Measurements from ENCODE around the gene INO80D. TPM values are rescaled to one million over a fixed set of nuclear protein-coding genes. Genes with fewer than 3 reads are reported as not detected.
"Not testable (repeated sequence)": the region's sequence is repeated elsewhere in the genome, so short reads cannot be mapped to it uniquely, and the experiment has no call there.

Gene INO80D
- total and polyA plus RNA-seq, 7 donors: 1.7 to 17.7 (median 15.4) TPM

- WGBS, 3 donors: 89 to 94% (median 90%) methylated on average over 6 of the region's 6 CpGs
- intact Hi-C loops (cut with DNase I): no loop called here
- Histone ChIP-seq H3K4me3 (no peak overlapping the region), H3K4me1 (no peaks in the 10 kb centered on the region), H3K36me3 (ENCODE audit: insufficient read depth in 1 of 2, low read depth in 1 of 2) (no peaks in the 10 kb centered on the region), H3K9me3 (no peaks in the 10 kb centered on the region), H3K27ac (no peak overlapping the region), H3K27me3 (ENCODE audit: insufficient read depth in 3 of 3, low read length in 2 of 3) (no peaks in the 10 kb centered on the region)
- no peak for TF ChIP-seq CTCF (IDR thresholded peaks at IDR 0.05)
- DNase-seq (no peak), ATAC-seq (no peak)
Observed at GRCh38 chr2:205984381-205984780, 101.6 kb downstream of the INO80D start.

DNA sequence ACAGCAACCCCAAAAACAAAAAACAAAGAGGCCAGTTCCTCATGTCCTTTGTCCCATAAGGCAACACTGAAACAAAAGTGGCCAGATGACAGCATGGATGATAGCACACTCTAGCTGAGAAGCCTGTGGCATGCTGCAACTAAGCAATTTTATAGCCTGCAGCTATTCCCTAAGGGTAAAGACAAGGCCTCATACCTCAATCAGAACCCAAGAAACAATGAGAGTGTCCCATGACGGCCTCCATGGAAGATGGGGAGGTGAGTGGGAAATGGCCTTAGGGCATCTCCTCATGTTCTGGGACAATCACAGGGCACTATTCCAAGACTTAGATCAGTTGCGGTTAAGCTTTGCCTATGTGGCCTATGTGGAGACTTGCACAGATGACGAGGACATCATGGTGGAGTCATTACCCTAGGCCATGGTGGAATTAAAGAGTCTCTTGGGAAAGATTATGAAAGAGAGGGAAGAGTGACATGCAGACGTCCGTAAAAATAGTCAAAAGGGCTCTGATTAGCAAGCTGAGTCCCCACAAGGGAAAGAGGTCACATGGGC, 103.1 kb downstream of the INO80D start:
- Histone ChIP-seq H3K9me3 (no peaks in the 10 kb centered on the region), H3K36me3 (ENCODE audit: insufficient read depth in 1 of 2, low read depth in 1 of 2) (no peaks in the 10 kb centered on the region), H3K4me1 (no peaks in the 10 kb centered on the region), H3K27me3 (ENCODE audit: insufficient read depth in 3 of 3, low read length in 2 of 3) (no peaks in the 10 kb centered on the region), H3K4me3 (no peak overlapping the region), H3K27ac (no peak overlapping the region)
- TF ChIP-seq CTCF (IDR thresholded peaks at IDR 0.05): no peak
- WGBS, 3 donors: 82 to 84% (median 83%) methylated on average over 5 of the region's 5 CpGs
- intact Hi-C loops (cut with DNase I): no loop called here
- ATAC-seq (no peak), DNase-seq (no peak)

- 91 to 95% (median 91%) methylated on average over 2 of the region's 2 CpGs for WGBS, 3 donors
- H3K27me3 ChIP-seq (ENCODE audit: insufficient read depth in 3 of 3, low read length in 2 of 3); ATAC-seq; H3K4me3 ChIP-seq; DNase-seq; H3K4me1 ChIP-seq; H3K9me3 ChIP-seq; intact Hi-C loops (cut with DNase I); H3K36me3 ChIP-seq (ENCODE audit: insufficient read depth in 1 of 2, low read depth in 1 of 2); H3K27ac ChIP-seq: not testable (repeated sequence)
Observed at GRCh38 chr2:205978728-205979127, 107.2 kb downstream of the INO80D start.

- H3K4me3 ChIP-seq; H3K27me3 ChIP-seq (ENCODE audit: insufficient read depth in 3 of 3, low read length in 2 of 3); DNase-seq; intact Hi-C loops (cut with DNase I); H3K27ac ChIP-seq; H3K9me3 ChIP-seq; ATAC-seq; H3K36me3 ChIP-seq (ENCODE audit: insufficient read depth in 1 of 2, low read depth in 1 of 2); H3K4me1 ChIP-seq: not testable (repeated sequence)
- WGBS, 3 donors: 86 to 92% (median 88%) methylated on average over 7 of the region's 7 CpGs
Observed at GRCh38 chr2:205977699-205978098, 108.3 kb downstream of the INO80D start.

DNA sequence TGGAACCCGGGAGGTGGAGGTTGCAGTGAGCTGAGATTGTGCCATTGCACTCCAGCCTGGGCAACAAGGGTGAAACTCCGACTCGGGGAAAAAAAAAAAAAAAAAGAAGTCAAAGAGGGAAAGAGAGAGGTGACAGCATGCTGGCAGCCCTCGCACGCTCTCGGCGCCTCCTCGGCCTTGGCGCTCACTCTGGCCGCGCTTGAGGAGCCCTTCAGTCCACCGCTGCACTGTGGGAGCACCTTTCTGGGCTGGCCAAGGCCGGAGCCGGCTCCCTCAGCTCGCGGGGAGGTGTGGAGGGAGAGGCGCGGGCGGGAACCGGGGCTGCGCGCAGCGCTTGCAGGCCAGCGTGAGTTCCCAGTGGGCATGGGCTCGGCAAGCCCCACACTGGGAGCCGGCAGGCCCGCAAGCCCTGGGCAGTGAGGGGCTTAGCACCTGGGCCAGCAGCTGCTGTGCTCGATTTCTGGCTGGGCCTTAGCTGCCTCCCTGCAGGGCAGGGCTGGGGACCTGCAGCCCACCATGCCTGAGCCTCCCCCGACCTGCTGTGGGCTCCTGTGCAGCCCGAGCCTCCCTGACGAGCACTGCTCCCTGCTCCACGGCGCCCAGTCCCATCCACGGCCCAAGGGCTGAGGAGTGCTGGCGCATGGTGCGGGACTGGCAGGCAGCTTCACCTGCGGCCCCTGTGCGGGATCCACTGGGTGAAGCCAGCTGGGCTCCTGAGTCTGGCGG, 108.9 kb downstream of the INO80D start:
- intact Hi-C loops (cut with DNase I); ATAC-seq; DNase-seq; H3K4me3 ChIP-seq; H3K4me1 ChIP-seq; H3K36me3 ChIP-seq (ENCODE audit: insufficient read depth in 1 of 2, low read depth in 1 of 2); H3K27me3 ChIP-seq (ENCODE audit: insufficient read depth in 3 of 3, low read length in 2 of 3); H3K27ac ChIP-seq; H3K9me3 ChIP-seq: not testable (repeated sequence)
- WGBS, 3 donors: 93 to 95% (median 94%) methylated on average over 30 to 39 of the region's 39 CpGs

DNA sequence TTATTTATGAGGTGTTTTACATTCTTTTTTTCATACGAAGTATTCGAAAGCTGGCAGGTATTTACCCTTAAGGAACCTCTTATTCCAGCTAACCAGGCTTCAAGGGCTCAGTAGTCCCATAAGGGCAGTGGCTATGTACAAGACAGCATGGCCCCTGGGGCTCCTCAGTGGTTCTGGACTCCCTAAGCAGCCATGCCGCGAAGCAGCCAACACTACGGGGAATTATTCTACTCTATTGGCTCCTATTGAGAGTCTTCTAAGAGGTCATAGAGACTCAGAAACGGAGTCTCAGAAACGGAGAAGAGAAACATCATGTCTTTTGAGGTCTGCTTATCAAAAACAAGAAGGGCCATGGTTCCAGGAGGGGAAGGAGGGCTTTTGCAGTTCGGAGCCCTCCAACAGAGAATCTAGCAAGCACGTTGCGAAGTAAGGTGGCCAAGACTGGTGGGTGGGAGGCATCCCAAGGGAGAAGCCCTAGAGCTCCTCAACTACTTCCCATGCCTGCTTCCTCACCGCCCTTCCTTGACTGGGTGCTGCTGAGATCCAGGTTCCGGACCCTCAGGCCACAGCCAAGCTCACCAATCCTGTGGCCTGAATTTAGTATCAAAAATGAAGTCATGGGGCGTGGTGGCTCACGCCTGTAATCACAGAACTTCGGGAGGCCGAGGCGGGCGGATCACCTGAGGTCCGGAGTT, 109.7 kb downstream of the INO80D start:
- no peaks in the 10 kb centered on the region for H3K36me3 ChIP-seq (ENCODE audit: insufficient read depth in 1 of 2, low read depth in 1 of 2)
- H3K4me1 ChIP-seq: no peaks in the 10 kb centered on the region
- WGBS, 3 donors: 92 to 95% (median 94%) methylated on average over 19 of the region's 19 CpGs
- DNase-seq (no peak), ATAC-seq (no peak)
- no peak overlapping the region for H3K4me3 ChIP-seq
- no peaks in the 10 kb centered on the region for H3K9me3 ChIP-seq
- no peaks in the 10 kb centered on the region for H3K27me3 ChIP-seq (ENCODE audit: insufficient read depth in 3 of 3, low read length in 2 of 3)
- TF ChIP-seq CTCF (IDR thresholded peaks at IDR 0.05): no peak
- intact Hi-C loops (cut with DNase I): no loop called here
- H3K27ac ChIP-seq: no peak overlapping the region
